B cell (primary cell): ENCODE measurements around the gene ARPC2. TPM values are rescaled to one million over a fixed set of nuclear protein-coding genes. Genes with fewer than 3 reads are reported as not detected.
A peak's percentile ranks its signal among the peaks of the same experiment; 100 is the strongest.

Source experiments
- ATAC-seq: fragments of 200-7000 bp; cut with Tn5 transposase; one replicate; pipeline ENCODE4 v1.10.0; 2021; ENCODE audit warnings: low read depth, mild to moderate bottlenecking, moderate number of reproducible peaks, moderate library complexity
- CTCF ChIA-PET: fragments of 350-600 bp; sonication (Branson Sonifier 250); formaldehyde crosslinking; loops from one replicate; lab custom pipeline; 2021; ENCODE audit warnings: antibody characterized with exemption, inconsistent platforms; lab: Charles Lee
- POLR2A ChIA-PET: fragments of 350-600 bp; sonication (Branson Sonifier 250); formaldehyde crosslinking; loops from one replicate; lab custom pipeline; 2021; ENCODE audit warnings: antibody characterized with exemption; lab: Charles Lee
- DNase-seq: peaks from one replicate; pipeline ENCODE4 v3.0.0; 2013
- H2AFZ ChIP-seq: 2 replicates; pipeline ENCODE4 v1.6.1; 2012; ENCODE audit warnings: mild to moderate bottlenecking, low read depth, low read length; ENCODE audit not compliant: insufficient read depth, poor library complexity, severe bottlenecking
- H3K27ac ChIP-seq, 2 donors: 1 replicate in 1 of 2; 2 replicates in 1 of 2; pipeline ENCODE4 v1.5.1; 2012 to 2013; ENCODE audit warnings: low read length in 2 of 2, mild to moderate bottlenecking in 2 of 2, moderate library complexity in 1 of 2
- H3K27me3 ChIP-seq, 4 experiments: fragments of 200-600 bp in 1 of 4; sonication (generic) in 1 of 4; replicated peaks in 1 of 4; 1 replicate in 2 of 4; 2 replicates in 2 of 4; pipeline versions ENCODE4 v1.6.1 to v1.7.0; 2013 to 2016; ENCODE audit warnings: low read length in 3 of 4, mild to moderate bottlenecking in 2 of 4, mixed read lengths in 1 of 4, moderate library complexity in 1 of 4; ENCODE audit not compliant: insufficient read depth in 4 of 4, control insufficient read depth in 3 of 4; ENCODE audit errors: control extremely low read depth in 1 of 4
- H3K36me3 ChIP-seq, 2 experiments: replicated peaks in 1 of 2; 1 replicate in 1 of 2; 2 replicates in 1 of 2; pipeline versions ENCODE4 v1.6.1 to v1.7.1; 2013; ENCODE audit warnings: low read length in 1 of 2; ENCODE audit not compliant: insufficient read depth in 2 of 2, control insufficient read depth in 1 of 2; ENCODE audit errors: control extremely low read depth in 1 of 2, extremely low read depth in 1 of 2
- H3K4me1 ChIP-seq, 2 donors: fragments of 200-600 bp in 1 of 2; sonication (generic) in 1 of 2; 1 replicate in 1 of 2; 2 replicates in 1 of 2; pipeline versions ENCODE4 v1.5.1 to v1.6.1; 2013 to 2017; ENCODE audit warnings: low read length in 2 of 2; ENCODE audit not compliant: control insufficient read depth in 2 of 2, insufficient read depth in 2 of 2
- H3K4me2 ChIP-seq: replicated peaks from 2 replicates; pipeline ENCODE3; 2012; ENCODE audit warnings: mild to moderate bottlenecking, low read depth, low read length; ENCODE audit not compliant: poor library complexity, severe bottlenecking
- H3K4me3 ChIP-seq, 5 experiments: fragments of 200-600 bp in 1 of 5; sonication (generic) in 1 of 5; 1 replicate in 3 of 5; 2 replicates in 2 of 5; pipeline versions ENCODE4 v1.5.1 to v1.7.0; 2011 to 2016; ENCODE audit warnings: low read length in 4 of 5, mild to moderate bottlenecking in 4 of 5, low read depth in 2 of 5, control low read depth in 1 of 5, moderate library complexity in 1 of 5; ENCODE audit not compliant: insufficient read depth in 1 of 5; ENCODE audit errors: control extremely low read depth in 1 of 5, extremely low read depth in 1 of 5
- H3K79me2 ChIP-seq: fragments of 200-600 bp; sonication (generic); one replicate; pipeline ENCODE4 v1.6.0; 2016; ENCODE audit warnings: low read length; ENCODE audit not compliant: control insufficient read depth, insufficient read depth
- H3K9ac ChIP-seq: fragments of 200-600 bp; sonication (generic); 2 replicates; pipeline ENCODE4 v1.6.1; 2017; ENCODE audit warnings: mild to moderate bottlenecking, low read length, moderate library complexity
- H3K9me3 ChIP-seq, 3 donors: one replicate each; pipeline versions ENCODE4 v1.6.1 to v1.7.1; 2013; ENCODE audit warnings: low read length in 2 of 3; ENCODE audit not compliant: control insufficient read depth in 2 of 3, insufficient read depth in 1 of 3; ENCODE audit errors: control extremely low read depth in 1 of 3
- H4K20me1 ChIP-seq: 2 replicates; pipeline ENCODE4 v1.6.0; 2012; ENCODE audit warnings: mild to moderate bottlenecking, low read length; ENCODE audit not compliant: insufficient read depth, control insufficient read depth, poor library complexity, severe bottlenecking
- H3K27ac Mint-ChIP-seq: one replicate; pipeline ENCODE4 v1.8.0; 2021; ENCODE audit warnings: mixed read lengths
- H3K27me3 Mint-ChIP-seq: one replicate; pipeline ENCODE4 v1.8.0; 2021; ENCODE audit warnings: mixed read lengths
- H3K4me1 Mint-ChIP-seq: one replicate; pipeline ENCODE4 v1.8.0; 2021; ENCODE audit warnings: mixed read lengths
- H3K4me3 Mint-ChIP-seq: one replicate; pipeline ENCODE4 v1.8.0; 2021; ENCODE audit warnings: mixed read lengths
- H3K9me3 Mint-ChIP-seq: one replicate; pipeline ENCODE4 v1.8.0; 2022; ENCODE audit warnings: mixed read lengths; ENCODE audit not compliant: insufficient read depth
- CTCF ChIP-seq: fragments of 200-600 bp; IDR thresholded peaks from one replicate; pipeline ENCODE4 v1.8.0; 2022; ENCODE audit warnings: antibody characterized with exemption, mild to moderate bottlenecking
- EZH2 ChIP-seq: IDR thresholded peaks from 2 replicates; pipeline ENCODE4 v1.6.1; 2012; ENCODE audit warnings: borderline replicate concordance, low read depth, mild to moderate bottlenecking, moderate library complexity, low read length; ENCODE audit not compliant: insufficient read depth, poor library complexity, severe bottlenecking
- WGBS: methylation state at CpG from one replicate; pipeline ENCODE4 v1.1.5; 2013; ENCODE audit warnings: missing lambda C conversion rate; ENCODE audit not compliant: insufficient coverage; 5-methylcytosine and 5-hydroxymethylcytosine counted together
- intact Hi-C: fragments of 100-400 bp; cut with micrococcal nuclease; formaldehyde crosslinking; loops from one replicate; pipeline ENCODE4 v1.10.0; 2022
- polyA plus RNA-seq: library from polyadenylated mRNA; depleted of rRNA; stranded (reverse); fragments of >200 nt; gene quantifications from 2 replicates; pipeline ENCODE4 v1.2.3, GENCODE V29; 2012
- total RNA-seq, 2 donors: library from RNA; stranded (reverse); fragments of 120-200 nt in 1 of 2; gene quantifications; 1 replicate in 1 of 2; 2 replicates in 1 of 2; pipeline versions ENCODE4 v1.2.3 to v1.2.4, GENCODE V29; 2013 to 2022

Gene ARPC2
- total and polyA plus RNA-seq, 2 donors (not counting 1 experiment from before 2014, with no cell fraction given), result 314 to 343 TPM

- Mint-ChIP-seq H3K4me1 (peaks cover 74% of the 10 kb centered on the region), H3K27ac (peak overlapping the region; percentile 84), H3K9me3 (no peaks in the 10 kb centered on the region), H3K27me3 (no peaks in the 10 kb centered on the region), H3K4me3 (peak overlapping the region; percentile 90)
- WGBS, result no CpG with 5 or more reads among the region's 2 CpGs
- Histone ChIP-seq H3K27ac (peak overlapping the region; percentile 40 to 99), H3K36me3 (peaks cover 3 to 35% of the 10 kb centered on the region in 2 experiments), H3K9ac (peak overlapping the region; percentile 100), H3K4me2 (peak overlapping the region; percentile 79), H3K27me3 (no peaks in the 10 kb centered on the region), H3K9me3 (no peaks in the 10 kb centered on the region), H2AFZ (no peak overlapping the region), H3K4me3 (peak overlapping the region in 4 of 5 experiments; percentile 22 to 97 (median 93)), H3K4me1 (peaks cover 66 to 76% of the 10 kb centered on the region in 2 donors), H3K79me2 (peaks cover 92% of the 10 kb centered on the region), H4K20me1 (peaks cover 60% of the 10 kb centered on the region)
- intact Hi-C loops, result loop anchor here (1.0 to 5.0 kb wide), 5 partner anchors 9 to 1167 kb away; partner anchors contain the start of genes CNPPD1, DNPEP, RETREG2 and RNF25
- ChIA-PET CTCF (interaction anchor here (0.6 to 2.5 kb wide), 5 partner anchors 11 to 70 kb away, joined by 3 to 16 read pairs (median 6); no protein-coding TSS in a partner anchor), POLR2A (interaction anchor here (0.6 kb wide), 1 partner anchor 16 kb away, joined by 3 read pairs; no protein-coding TSS in a partner anchor)
- ATAC-seq (no peak), DNase-seq (no peak)
- no peak for TF ChIP-seq EZH2
- TF ChIP-seq CTCF, result no peak
Measured at GRCh38 chr2:218219934-218220333, 2.9 kb downstream of the ARPC2 start.

GRCh38 chr2:218221000-218221399 is 4.0 kb downstream of the ARPC2 start:
- no peak for DNase-seq
- peaks cover 98% of the 10 kb centered on the region for H3K79me2 ChIP-seq
- peak overlapping the region; percentile 87 for H3K27ac Mint-ChIP-seq

More at GRCh38 chr2:218221000-218221399, 4.0 kb downstream of the ARPC2 start:
- H3K4me3 Mint-ChIP-seq, result peak overlapping the region; percentile 73
- Histone ChIP-seq H3K4me1 (peaks cover 73 to 85% of the 10 kb centered on the region in 2 donors), H3K27ac (peak overlapping the region; percentile 20 to 99), H2AFZ (no peak overlapping the region), H3K4me2 (peak overlapping the region; percentile 79), H3K4me3 (peak overlapping the region in 1 of 5 experiments; percentile 97), H4K20me1 (peaks cover 71% of the 10 kb centered on the region), H3K27me3 (no peaks in the 10 kb centered on the region), H3K9me3 (no peaks in the 10 kb centered on the region), H3K36me3 (peaks cover 3 to 45% of the 10 kb centered on the region in 2 experiments), H3K9ac (peak overlapping the region; percentile 100)
- POLR2A ChIA-PET, result interaction anchor here (0.8 kb wide), 1 partner anchor 50 kb away, joined by 3 read pairs; the partner anchor contains the start of genes AAMP and PNKD
- H3K27me3 Mint-ChIP-seq, result no peaks in the 10 kb centered on the region
- intact Hi-C loops, result loop anchor here (1.0 kb wide), 1 partner anchor 8 kb away; no protein-coding TSS in a partner anchor
- CTCF ChIA-PET, result interaction anchor here (1.3 to 2.5 kb wide), 4 partner anchors 10 to 52 kb away, joined by 3 to 16 read pairs (median 8); no protein-coding TSS in a partner anchor
- ATAC-seq, result no peak
- H3K9me3 Mint-ChIP-seq, result no peaks in the 10 kb centered on the region
- WGBS, result 30% methylated on average over 4 of the region's 5 CpGs
- TF ChIP-seq EZH2, result no peak
- no peak for TF ChIP-seq CTCF
- peaks cover 83% of the 10 kb centered on the region for H3K4me1 Mint-ChIP-seq
